Prostate gland (tissue), 2 donors: ENCODE measurements around the gene MRPL10.

ENCODE experiments used
- POLR2AphosphoS5 ChIP-seq: sonication (generic); formaldehyde crosslinking; IDR thresholded peaks from one replicate; pipeline ENCODE4 v1.6.1; 2017; ENCODE audit warnings: antibody characterized with exemption
- TF ChIP-seq, protein P1 (sequence below), 4 experiments: fragments of 200-600 bp in 2 of 4; fragments of 450-650 bp in 2 of 4; sonication (generic) in 2 of 4; IDR thresholded peaks; 1 replicate in 3 of 4; 2 replicates in 1 of 4; pipeline ENCODE4 v1.5.1; 2016 to 2019; ENCODE audit warnings: antibody characterized with exemption in 4 of 4, mild to moderate bottlenecking in 2 of 4, moderate library complexity in 2 of 4

DNA sequence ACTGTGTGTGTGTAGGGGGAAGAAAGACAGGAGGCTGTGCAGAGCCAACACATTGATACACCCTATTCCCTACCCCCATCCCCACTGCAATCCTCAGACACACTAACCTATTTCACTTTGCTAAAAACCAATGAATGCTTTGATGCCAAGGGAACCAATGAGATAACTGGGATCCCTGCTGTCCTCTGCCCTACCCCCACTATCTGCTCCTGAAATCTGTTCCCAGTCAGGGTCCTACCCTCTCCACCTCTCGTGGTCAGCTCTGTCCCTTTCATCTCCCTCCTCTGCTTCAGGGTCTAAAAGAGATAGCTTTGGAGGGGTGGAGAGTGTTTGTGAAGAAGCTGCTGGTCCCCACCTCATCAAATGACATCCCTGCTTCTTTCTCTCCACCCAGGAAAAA, 38.7 kb upstream of the MRPL10 start:
- TF ChIP-seq, protein P1, sequence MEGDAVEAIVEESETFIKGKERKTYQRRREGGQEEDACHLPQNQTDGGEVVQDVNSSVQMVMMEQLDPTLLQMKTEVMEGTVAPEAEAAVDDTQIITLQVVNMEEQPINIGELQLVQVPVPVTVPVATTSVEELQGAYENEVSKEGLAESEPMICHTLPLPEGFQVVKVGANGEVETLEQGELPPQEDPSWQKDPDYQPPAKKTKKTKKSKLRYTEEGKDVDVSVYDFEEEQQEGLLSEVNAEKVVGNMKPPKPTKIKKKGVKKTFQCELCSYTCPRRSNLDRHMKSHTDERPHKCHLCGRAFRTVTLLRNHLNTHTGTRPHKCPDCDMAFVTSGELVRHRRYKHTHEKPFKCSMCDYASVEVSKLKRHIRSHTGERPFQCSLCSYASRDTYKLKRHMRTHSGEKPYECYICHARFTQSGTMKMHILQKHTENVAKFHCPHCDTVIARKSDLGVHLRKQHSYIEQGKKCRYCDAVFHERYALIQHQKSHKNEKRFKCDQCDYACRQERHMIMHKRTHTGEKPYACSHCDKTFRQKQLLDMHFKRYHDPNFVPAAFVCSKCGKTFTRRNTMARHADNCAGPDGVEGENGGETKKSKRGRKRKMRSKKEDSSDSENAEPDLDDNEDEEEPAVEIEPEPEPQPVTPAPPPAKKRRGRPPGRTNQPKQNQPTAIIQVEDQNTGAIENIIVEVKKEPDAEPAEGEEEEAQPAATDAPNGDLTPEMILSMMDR (IDR thresholded peaks at IDR 0.05), result no peak
- TF ChIP-seq POLR2AphosphoS5, result no peak
